IPS-18c (cell line): ENCODE results near the gene CD38.
"Not testable (repeated sequence)": the region's sequence is repeated elsewhere in the genome, so short reads cannot be mapped to it uniquely, and the experiment has no call there.

Experiments used
- H3K4me3 ChIP-seq: 2 replicates; pipeline ENCODE4 v1.7.0; 2013; ENCODE audit warnings: low read depth, mild to moderate bottlenecking, low read length, moderate library complexity; ENCODE audit not compliant: insufficient read depth
- H3K9me3 ChIP-seq: one replicate; pipeline ENCODE4 v1.6.1; 2013; ENCODE audit warnings: mild to moderate bottlenecking, low read length, moderate library complexity; ENCODE audit not compliant: control insufficient read depth, insufficient read depth

CD38 gene

DNA sequence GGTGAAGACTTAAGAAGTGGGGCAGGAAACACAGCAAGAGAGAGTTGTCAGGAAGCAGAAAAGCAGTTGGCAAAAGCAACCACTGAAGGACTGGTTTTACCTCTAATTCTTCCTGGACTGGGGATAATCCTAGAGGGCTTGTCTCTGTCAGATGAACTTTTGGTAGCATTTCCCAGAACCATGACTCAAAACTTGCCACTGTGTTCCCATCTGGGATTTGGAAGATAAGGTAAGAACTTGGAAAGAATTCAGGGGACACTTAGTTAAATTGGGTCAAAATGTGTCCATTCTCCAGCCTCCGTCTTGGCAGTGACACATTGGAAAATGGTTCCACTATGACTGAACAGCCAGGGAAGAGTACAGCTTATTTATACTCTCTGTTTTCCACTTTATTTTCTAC is 55.7 kb downstream of the CD38 start:
- no peaks in the 10 kb centered on the region for H3K9me3 ChIP-seq
- H3K4me3 ChIP-seq: no peak overlapping the region

DNA sequence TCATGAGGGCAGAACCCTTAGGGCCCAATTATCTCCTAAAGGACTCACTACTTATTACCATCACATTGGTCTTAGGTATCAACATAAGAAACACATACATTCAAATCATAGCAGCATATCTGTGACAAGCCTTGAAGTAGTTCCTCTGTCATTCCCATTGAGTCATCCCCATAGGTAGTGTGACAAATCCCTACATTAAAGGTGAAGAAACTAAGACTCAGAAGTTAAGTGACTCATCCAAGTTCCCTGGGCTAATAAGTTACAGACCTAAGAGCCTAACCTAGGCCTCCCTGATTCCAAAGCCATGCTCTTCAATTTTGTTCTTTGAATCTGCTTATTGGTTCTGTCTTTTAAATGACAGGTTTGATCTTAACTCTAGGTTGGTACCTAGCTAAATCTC is 58.2 kb downstream of the CD38 start:
- no peak overlapping the region for H3K4me3 ChIP-seq
- no peaks in the 10 kb centered on the region for H3K9me3 ChIP-seq

DNA sequence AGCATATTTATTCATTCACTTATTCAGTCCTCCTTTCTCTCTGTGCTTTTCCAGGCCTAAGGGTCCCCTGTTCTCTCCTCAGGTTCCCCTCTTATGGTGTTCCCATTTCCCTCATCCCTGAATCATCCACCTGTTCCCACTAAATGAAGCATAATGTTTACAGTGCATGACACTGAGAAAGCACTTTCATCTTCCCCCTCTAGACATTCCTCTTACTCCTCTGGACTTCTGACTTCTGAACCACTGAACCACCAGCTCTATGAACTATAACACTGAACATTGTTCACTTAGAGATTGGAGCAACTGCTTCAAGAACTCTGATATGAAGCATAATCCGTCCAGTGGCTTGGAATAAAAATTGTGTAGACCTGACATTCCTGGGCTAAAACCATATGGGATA is 59.5 kb downstream of the CD38 start:
- no peak overlapping the region for H3K4me3 ChIP-seq
- no peaks in the 10 kb centered on the region for H3K9me3 ChIP-seq

DNA sequence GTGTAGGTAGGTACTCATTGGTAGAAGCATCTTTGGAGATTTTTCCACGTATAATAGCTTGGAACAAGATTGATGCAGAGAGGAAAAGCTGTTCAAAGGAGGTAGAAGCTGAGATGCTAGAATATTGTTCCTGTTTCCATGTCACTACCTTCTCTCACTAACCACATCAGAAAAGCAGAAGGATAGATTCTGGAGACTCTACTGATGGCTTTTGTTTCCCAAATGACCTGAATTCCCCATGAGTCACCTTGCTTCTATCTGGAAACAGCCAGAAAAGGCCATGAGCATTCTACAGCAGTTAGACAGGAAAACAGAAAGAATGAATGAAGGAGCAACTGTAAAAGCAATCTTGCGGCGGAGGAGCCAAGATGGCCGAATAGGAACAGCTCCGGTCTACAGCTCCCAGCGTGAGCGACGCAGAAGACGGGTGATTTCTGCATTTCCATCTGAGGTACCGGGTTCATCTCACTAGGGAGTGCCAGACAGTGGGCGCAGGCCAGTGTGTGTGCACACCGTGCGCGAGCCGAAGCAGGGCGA is 63.1 kb downstream of the CD38 start:
- not testable (repeated sequence) for H3K9me3 ChIP-seq

DNA sequence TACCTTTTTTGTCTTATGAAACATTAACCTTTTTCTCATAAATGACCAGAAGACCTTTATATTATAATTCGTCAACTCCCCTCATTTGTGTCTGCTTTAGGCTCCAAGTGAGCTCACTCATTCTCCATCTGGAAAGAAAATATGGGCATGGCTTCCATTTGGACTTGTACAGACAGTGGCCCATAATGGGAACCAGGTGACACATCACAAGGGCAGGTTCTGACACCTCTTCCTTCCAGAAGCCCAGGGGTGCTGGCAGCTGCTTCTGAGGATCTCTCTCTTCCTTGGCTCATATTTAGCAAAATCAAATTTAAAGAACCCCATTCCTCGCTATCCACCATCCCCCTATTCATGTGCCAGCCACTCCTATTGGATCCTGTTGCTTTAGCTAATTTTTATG is 69.6 kb downstream of the CD38 start:
- Histone ChIP-seq H3K4me3 (no peak overlapping the region), H3K9me3 (peaks cover 2% of the 10 kb centered on the region)

More for the DNA sequence above, 63.1 kb downstream of the CD38 start:
- not testable (repeated sequence) for H3K4me3 ChIP-seq

DNA sequence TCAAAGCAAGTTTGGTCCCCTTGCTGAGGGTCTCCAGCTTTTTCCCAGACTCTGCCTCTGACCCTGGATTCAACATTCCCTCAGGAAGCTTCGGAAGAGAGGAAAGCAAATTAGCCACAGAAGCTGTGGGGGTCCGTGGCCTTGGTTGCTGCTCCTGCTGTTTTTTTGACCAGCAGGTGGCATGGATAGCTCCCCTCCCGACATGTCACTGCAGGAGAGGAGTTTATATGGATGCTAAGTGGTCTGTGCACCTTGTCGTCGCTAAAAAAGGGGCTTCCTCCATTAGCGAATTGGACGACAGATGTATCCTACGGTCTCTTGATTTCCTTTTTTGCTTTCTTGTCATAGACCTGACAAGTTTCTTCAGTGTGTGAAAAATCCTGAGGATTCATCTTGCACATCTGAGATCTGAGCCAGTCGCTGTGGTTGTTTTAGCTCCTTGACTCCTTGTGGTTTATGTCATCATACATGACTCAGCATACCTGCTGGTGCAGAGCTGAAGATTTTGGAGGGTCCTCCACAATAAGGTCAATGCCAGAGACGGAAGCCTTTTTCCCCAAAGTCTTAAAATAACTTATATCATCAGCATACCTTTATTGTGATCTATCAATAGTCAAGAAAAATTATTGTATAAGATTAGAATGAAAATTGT is 70.2 kb downstream of the CD38 start:
- Histone ChIP-seq H3K9me3 (peaks cover 2% of the 10 kb centered on the region), H3K4me3 (no peak overlapping the region)

DNA sequence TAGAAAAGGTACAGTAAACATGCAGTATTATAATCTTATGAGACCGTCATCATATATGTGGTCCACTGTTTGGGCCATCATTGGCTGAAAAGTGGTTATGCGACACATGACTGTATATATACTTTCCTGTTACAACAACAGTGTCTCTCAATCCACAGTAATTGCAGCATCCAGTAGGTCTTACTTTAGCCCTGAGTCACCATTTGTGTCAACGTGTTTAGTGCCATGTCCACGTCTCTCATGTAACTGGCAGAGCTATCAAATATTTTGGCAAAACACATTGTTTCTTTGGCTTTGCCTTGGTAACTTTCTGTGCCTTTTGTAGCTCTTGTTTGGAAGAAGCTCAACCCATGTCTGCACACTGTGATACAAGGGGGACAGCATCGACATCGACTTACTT is 73.8 kb downstream of the CD38 start:
- Histone ChIP-seq H3K9me3 (peaks cover 2% of the 10 kb centered on the region), H3K4me3 (no peak overlapping the region)

DNA sequence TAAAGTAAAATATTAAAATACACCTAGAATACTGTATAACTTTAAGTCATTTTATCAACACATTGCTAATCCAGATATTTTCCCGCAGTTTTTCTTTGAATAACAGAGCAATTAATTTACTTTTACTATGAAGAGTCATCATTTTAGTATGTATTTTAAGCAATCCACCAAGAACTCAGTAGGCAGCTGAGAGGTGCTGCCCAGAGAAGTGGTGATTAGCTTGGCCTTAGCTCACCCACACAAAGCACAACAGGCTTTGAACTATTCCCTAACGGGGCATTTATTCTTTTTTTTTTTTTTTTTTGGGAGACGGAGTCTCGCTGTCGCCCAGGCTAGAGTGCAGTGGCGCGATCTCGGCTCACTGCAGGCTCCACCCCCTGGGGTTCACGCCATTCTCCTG is 74.4 kb downstream of the CD38 start:
- Histone ChIP-seq H3K4me3 (no peak overlapping the region), H3K9me3 (peaks cover 2% of the 10 kb centered on the region)

DNA sequence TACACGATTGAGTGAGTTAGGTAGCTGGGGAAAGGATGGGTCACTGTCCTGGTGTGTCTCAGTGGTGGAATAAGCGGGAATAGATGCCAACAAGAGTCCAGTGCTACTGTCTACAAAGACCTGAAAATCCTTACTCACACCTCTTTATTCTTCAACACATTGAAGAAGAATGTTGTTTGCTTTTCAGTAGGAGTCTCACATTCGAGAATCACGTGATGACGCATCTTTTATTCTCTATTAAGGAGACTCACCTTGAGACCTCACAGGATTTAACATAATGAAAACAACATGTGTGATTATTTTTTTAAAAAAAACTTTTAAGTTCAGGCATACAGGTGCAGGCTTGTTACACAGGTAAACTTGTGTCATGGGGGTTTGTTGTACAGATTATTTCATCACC is 75.2 kb downstream of the CD38 start:
- Histone ChIP-seq H3K4me3 (no peak overlapping the region), H3K9me3 (peaks cover 2% of the 10 kb centered on the region)

DNA sequence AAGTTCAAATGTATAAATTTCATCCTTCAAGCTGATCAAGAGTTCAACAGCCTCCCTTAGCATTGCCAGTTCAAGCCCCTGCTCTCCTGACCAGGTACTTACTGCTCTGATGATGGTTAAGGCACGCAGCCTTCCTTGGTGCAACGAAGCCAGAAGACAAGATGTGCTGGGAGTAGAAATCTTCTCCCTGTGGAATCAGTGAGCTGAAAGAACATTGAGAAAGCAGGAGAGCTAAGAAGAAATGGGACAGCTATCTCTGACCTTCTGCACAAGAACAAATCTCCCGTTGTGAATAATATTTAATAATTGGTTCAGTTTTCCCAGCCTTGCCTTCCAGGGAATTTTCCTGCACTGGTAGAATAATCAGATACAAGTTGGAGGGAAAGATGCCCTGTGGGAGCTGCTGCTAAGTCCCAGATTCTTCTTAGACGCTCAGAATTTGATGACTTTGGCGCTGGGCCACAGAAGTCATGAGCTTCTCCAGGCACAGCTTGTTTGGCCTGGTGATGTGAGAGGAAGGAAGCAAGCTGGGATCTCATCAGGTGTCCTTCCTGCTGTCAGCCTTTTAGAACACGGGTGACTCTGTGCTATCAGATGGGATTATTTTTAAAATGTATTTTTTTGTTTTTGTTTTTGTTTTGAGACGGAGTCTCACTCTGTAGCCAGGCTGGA is 77.8 kb downstream of the CD38 start:
- no peak overlapping the region for H3K4me3 ChIP-seq
- H3K9me3 ChIP-seq: no peaks in the 10 kb centered on the region

DNA sequence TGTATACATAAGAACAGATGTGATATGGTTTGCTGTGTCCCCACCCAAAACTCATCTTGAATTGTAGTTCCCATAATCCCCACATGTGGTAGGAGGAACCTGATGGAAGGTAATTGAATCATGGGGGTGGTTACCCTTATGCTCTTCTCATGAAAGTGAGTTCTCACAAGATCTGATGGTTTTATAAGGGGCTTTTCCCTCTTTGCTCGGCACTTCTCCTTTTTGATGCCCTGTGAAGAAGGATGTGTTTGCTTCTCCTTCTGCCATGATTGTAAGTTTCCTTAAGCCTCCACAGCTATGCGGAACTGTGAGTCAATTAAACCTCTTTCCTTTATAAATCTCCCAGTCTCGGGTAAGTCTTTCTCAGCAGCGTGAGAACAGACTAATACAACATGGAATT is 83.1 kb downstream of the CD38 start:
- H3K9me3 ChIP-seq, H3K4me3 ChIP-seq: not testable (repeated sequence)

DNA sequence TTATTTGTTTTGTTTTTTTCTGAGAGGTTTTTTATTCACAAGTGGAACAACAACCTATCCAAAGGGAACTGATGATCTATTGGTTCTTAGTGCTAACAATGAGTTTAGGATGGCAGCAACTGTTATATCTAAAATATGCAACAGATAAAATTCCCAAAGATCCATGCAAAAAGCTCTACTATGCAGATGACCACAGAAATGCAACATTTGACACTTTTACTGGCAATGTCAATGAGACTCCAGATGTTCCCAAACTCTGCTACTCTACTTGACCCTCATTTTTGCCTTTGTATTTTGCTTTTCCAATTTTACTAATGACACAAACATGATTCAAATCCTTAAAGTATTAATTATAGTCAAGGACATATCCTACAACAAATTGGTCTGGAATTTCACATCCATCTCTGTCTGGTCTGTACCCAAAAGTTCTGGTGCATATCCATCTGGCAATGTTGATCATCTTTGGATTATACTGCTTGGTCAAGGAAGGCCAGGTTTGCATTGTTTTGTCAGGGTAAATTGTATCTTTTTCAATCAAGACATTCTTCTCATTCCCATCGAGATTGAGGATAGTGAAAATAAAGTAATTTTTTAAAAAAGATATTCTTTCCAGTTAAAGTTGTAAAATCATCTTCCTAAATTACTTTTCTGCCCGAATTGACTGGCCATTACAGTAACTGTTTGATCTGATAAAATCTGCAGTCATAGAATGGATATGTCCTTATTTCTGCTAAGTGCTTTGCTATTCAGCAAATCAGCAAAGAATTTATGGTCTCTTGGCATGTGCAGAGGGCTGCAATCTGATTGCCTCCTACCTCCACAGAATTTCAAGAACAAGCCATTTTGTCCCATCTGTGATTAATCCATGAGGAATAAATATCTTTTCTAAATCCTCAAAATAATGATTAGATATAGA is 86.8 kb downstream of the CD38 start:
- no peaks in the 10 kb centered on the region for H3K9me3 ChIP-seq

DNA sequence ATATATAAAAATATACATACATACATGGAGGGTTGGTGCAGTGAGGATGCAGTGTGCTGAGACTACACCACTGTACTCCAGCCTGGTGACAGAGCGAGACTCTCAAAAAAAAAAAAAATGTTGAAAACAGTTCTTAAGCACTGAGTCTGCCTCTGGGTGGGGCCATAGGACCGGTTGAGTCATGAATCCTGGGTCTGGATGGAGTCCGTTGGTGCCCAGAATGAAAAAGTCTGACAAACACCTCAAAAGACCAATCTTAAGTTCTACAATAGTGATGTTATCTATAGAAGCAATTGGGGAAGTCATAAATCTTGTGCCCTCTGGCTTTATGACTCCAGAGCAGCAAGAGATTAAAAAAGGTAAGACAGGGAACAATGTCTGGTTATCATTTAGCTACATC is 90.0 kb downstream of the CD38 start:
- no peak overlapping the region for H3K4me3 ChIP-seq
- H3K9me3 ChIP-seq: no peaks in the 10 kb centered on the region

More for the DNA sequence above, 86.8 kb downstream of the CD38 start:
- no peak overlapping the region for H3K4me3 ChIP-seq

DNA sequence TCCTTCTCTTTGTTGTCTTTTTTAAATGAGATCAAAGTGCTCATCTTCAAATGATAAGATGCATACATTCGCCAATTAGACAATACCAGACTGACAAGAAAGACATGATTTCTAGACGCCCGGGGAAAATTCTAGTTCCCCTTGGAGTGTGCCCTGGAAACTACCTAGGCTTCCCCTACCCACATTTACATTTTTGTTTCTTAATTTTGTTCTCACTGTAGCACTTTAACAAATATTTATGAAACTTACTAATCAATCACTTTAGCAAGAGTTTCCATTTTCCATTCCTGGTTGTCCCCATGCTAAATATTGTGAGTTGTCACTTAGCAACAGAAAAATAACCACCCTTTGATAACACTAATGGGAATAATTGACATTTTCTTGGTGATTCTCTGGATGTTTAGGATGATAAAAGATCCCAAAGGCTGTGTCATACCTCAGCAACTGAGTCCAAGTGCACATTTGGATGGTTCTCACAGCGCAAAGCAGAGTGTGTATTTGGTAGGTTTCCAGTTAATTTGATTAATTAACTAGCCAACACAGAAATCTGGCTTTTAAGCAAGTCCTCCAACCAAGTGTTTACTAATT is 90.8 kb downstream of the CD38 start:
- no peak overlapping the region for H3K4me3 ChIP-seq
- H3K9me3 ChIP-seq: no peaks in the 10 kb centered on the region

DNA sequence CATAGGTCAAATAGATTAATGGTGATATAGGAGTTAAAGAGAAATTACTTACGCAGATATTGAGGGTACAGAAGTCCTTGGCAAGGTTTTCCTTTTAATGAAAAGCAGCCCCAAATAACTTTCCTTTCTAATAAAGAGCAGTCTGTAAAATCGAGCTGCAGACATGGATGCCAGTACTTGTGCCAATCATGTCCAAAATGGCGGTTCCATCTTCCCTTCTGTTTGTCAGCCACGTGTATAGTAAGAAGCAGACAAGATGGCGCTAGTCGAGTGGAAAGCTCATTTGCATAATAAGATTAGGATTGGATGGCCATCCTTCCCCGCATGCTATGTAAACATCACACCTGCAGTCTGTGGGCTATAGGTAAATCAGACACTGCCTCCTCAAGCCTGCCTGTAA is 92.0 kb downstream of the CD38 start:
- Histone ChIP-seq H3K9me3 (no peaks in the 10 kb centered on the region), H3K4me3 (no peak overlapping the region)

DNA sequence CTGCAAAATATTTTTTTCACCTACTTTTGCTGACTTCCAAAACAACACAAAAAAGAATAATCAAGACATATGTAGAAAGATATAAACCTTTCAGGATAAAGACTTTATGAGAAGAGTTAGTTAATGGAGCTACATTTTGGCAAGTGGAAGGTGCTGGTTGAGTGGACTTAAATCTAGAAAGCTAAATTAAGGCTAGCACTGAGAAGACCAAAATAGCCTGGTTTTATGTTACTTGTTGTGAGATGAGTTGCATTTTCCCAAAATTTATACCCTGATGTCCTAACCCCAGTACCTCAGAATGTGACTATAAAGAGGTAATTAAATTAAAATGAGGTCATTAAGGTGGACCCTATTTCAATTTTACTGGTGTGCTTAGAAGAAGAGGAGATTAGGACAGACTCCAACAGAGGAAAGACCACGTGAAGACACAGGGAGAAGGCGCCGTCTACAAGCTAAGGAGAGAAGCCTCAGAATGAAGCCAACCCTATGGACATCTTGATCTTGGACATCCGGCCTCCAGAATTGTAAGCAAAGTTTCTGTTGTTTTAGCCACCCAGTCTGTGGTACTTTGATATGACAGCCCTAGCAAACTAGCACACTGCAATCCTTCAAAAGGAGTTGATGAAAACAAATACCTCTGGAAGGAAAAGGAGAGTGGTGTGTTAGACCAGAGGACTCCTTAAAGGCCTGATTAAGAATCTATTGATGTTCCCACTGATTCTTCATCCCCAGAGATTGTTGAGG is 93.0 kb downstream of the CD38 start:
- Histone ChIP-seq H3K4me3 (no peak overlapping the region), H3K9me3 (peaks cover 3% of the 10 kb centered on the region)

DNA sequence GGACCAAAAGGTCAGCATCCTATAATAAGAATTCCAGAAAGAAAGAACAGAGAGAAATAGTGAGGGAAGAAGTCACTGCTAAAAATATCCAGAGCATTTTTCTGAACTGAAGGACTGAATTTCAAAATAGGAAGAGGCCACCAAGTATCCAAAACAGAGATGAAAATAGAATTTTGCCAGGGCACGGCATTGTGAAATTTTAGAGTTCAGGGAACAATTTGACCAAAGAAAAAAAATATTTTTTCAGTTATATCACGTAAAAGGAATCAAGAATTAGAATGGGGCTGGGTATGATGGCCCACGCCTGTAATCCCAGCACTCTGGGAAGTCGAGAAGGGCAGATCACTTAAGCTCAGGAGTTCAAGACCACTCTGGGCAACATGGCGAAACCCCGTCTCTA is 95.0 kb downstream of the CD38 start:
- H3K9me3 ChIP-seq: peaks cover 3% of the 10 kb centered on the region

More for the DNA sequence above, 95.0 kb downstream of the CD38 start:
- H3K4me3 ChIP-seq: no peak overlapping the region
